Kidney (tissue), 14 donors: ENCODE results near the gene CSF2RB. TPM values are rescaled to one million over a fixed set of nuclear protein-coding genes. Genes with fewer than 3 reads are reported as not detected.

Experiments used
- DNase-seq, 5 donors: peaks; one replicate each; pipeline ENCODE4 v3.0.0-alpha.2; 2013 to 2020
- FAIRE-seq: peaks from 2 replicates; lab custom pipeline; 2012; peaks lifted over from hg19 to GRCh38; lab: Jason Lieb, UNC
- H3K27ac ChIP-seq, 2 donors: one replicate each; pipeline ENCODE4 v1.7.0; 2013; ENCODE audit warnings: low read depth in 2 of 2, low read length in 2 of 2, inconsistent platforms in 1 of 2
- H3K27me3 ChIP-seq: one replicate; pipeline ENCODE4 v1.7.1; 2013; ENCODE audit warnings: low read length, inconsistent platforms; ENCODE audit not compliant: control insufficient read depth, insufficient read depth
- H3K36me3 ChIP-seq, 3 donors: one replicate each; pipeline versions ENCODE4 v1.7.0 to v1.7.1; 2013; ENCODE audit warnings: low read length in 3 of 3, control low read depth in 1 of 3, inconsistent platforms in 1 of 3; ENCODE audit not compliant: insufficient read depth in 3 of 3, control insufficient read depth in 2 of 3
- H3K4me1 ChIP-seq, 3 donors: one replicate each; pipeline versions ENCODE4 v1.7.0 to v1.7.1; 2013; ENCODE audit warnings: low read length in 3 of 3, inconsistent platforms in 1 of 3, low read depth in 1 of 3; ENCODE audit not compliant: control insufficient read depth in 2 of 3, insufficient read depth in 2 of 3
- H3K4me3 ChIP-seq, 3 donors: one replicate each; pipeline versions ENCODE4 v1.7.0 to v1.8.1; 2013; ENCODE audit warnings: low read length in 3 of 3, control low read depth in 1 of 3, inconsistent platforms in 1 of 3
- H3K9ac ChIP-seq, 3 donors: one replicate each; pipeline versions ENCODE4 v1.7.0 to v1.7.1; 2013; ENCODE audit warnings: low read length in 3 of 3, control low read depth in 1 of 3, inconsistent platforms in 1 of 3
- H3K9me3 ChIP-seq, 3 donors: one replicate each; pipeline versions ENCODE4 v1.7.0 to v1.7.1; 2013; ENCODE audit warnings: low read length in 3 of 3, control low read depth in 1 of 3, inconsistent platforms in 1 of 3; ENCODE audit not compliant: control insufficient read depth in 2 of 3, insufficient read depth in 1 of 3
- CTCF ChIP-seq: IDR thresholded peaks from 3 replicates; pipeline ENCODE4 v1.5.1; 2012; ENCODE audit warnings: mild to moderate bottlenecking, moderate library complexity, borderline replicate concordance; ENCODE audit not compliant: insufficient read depth; ENCODE audit errors: extremely low read depth
- intact Hi-C: fragments of 100-400 bp; cut with DNase I; formaldehyde crosslinking; loops from one replicate; pipeline ENCODE4 v1.11.1; 2022
- polyA plus RNA-seq: library from polyadenylated mRNA; stranded (reverse); fragments of 350-450 nt; fragmentation: Illumina TruSeq; extraction: RNeasy Lipid Tissue Mini Kit (QIAGEN cat#74804); gene quantifications from one replicate; pipeline ENCODE4 v1.2.3, GENCODE V29; 2014; ENCODE audit warnings: low read depth, low replicate concordance; ENCODE audit not compliant: insufficient read depth
- total RNA-seq: library from RNA; stranded (reverse); fragmentation: NEBNext Ultra II Directional; extraction: Animal tissue kit (Norgen Biotek cat#: 25700); gene quantifications from one replicate; pipeline ENCODE4 v1.2.1, GENCODE V29; 2021
- donor health status: control.
- donor health status: control.
- donor health status: control.
- donor health status: control.
- donor health status: control.
- donor health status: DM: yes; HTN: yes; CAD: no.
- donor health status: Normal renal cell carcinoma (clear cell type).

The CSF2RB gene
- total and polyA plus RNA-seq, 2 donors from 2014 or later = 1.0 to 11.4 TPM

GRCh38 chr22:36958366-36958765 is 44.9 kb downstream of the CSF2RB start:
- DNase-seq (no peak), FAIRE-seq (no peak)
- no peak for TF ChIP-seq CTCF

GRCh38 chr22:36961626-36962025 is 48.2 kb downstream of the CSF2RB start:
- no peak for FAIRE-seq
- no peak for TF ChIP-seq CTCF
- H3K9ac ChIP-seq = no peak overlapping the region
- no peaks in the 10 kb centered on the region for H3K36me3 ChIP-seq
- H3K4me1 ChIP-seq = no peaks in the 10 kb centered on the region
- DNase-seq = no peak
- H3K4me3 ChIP-seq = no peak overlapping the region
- no peak overlapping the region for H3K27ac ChIP-seq
- intact Hi-C loops = no loop called here
- H3K9me3 ChIP-seq = peaks cover 0 to 3% (median 0%) of the 10 kb centered on the region in 3 donors
- H3K27me3 ChIP-seq = no peaks in the 10 kb centered on the region

More at GRCh38 chr22:36958366-36958765, 44.9 kb downstream of the CSF2RB start:
- no peaks in the 10 kb centered on the region for H3K9me3 ChIP-seq
- intact Hi-C loops = no loop called here
- H3K4me1 ChIP-seq = no peaks in the 10 kb centered on the region
- no peaks in the 10 kb centered on the region for H3K36me3 ChIP-seq
- H3K4me3 ChIP-seq = no peak overlapping the region
- no peak overlapping the region for H3K27ac ChIP-seq
- no peak overlapping the region for H3K9ac ChIP-seq
- no peaks in the 10 kb centered on the region for H3K27me3 ChIP-seq

- no peak overlapping the region for H3K4me3 ChIP-seq
- H3K27ac ChIP-seq = no peak overlapping the region
- no peak overlapping the region for H3K9ac ChIP-seq
- no peaks in the 10 kb centered on the region for H3K27me3 ChIP-seq
- TF ChIP-seq CTCF = no peak
- no peaks in the 10 kb centered on the region for H3K4me1 ChIP-seq
- H3K36me3 ChIP-seq = no peaks in the 10 kb centered on the region
- intact Hi-C loops = no loop called here
- no peak for DNase-seq
- no peak for FAIRE-seq
- peaks cover 0 to 3% (median 0%) of the 10 kb centered on the region in 3 donors for H3K9me3 ChIP-seq
These were observed 49.9 kb downstream of the CSF2RB start for GRCh38 chr22:36963302-36963701.

DNA sequence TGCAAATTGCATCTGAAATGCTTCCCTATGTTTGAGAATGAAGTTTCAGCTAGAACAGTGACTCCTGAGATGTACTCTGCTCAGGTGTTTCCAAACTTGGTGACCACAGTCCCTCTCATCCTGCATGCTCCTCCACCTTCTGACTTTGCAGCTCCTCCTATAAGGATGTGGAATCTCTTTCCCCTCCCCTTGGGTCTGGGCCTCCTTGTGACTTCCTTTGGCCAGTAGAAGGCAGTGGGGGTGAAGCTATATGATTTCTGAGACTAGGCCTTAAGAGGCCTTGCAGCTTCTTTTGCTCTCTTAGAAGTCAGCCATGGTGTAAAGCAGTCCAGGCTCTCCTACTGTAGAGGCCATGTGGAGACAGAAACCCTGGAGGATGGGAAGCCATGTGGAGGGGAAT is 50.7 kb downstream of the CSF2RB start:
- no peak for FAIRE-seq

More for the DNA sequence above, 50.7 kb downstream of the CSF2RB start:
- H3K9me3 ChIP-seq = peaks cover 0 to 3% (median 0%) of the 10 kb centered on the region in 3 donors
- H3K27ac ChIP-seq = no peak overlapping the region
- no peaks in the 10 kb centered on the region for H3K36me3 ChIP-seq
- H3K9ac ChIP-seq = no peak overlapping the region
- DNase-seq = no peak
- intact Hi-C loops = no loop called here
- no peaks in the 10 kb centered on the region for H3K27me3 ChIP-seq
- no peaks in the 10 kb centered on the region for H3K4me1 ChIP-seq
- no peak overlapping the region for H3K4me3 ChIP-seq
- no peak for TF ChIP-seq CTCF
